GM12892 (cell line): ENCODE measurements around the gene LY6G6D.

Experiments
- POLR2A ChIP-seq: IDR thresholded peaks from 2 replicates; pipeline ENCODE4 v1.6.1; 2011; ENCODE audit warnings: low read depth, low read length, control low read depth
- POLR2AphosphoS5 ChIP-seq: IDR thresholded peaks from 2 replicates; pipeline ENCODE4 v1.6.1; 2011; ENCODE audit warnings: low read depth, low read length, control low read depth

GRCh38 chr6:31690231-31691077 is 24.7 kb upstream of the LY6G6D start:
- TF ChIP-seq POLR2AphosphoS5 (no peak), POLR2A (no peak)
